ENCODE measurements around the gene SLC19A1. TPM values are rescaled to one million over a fixed set of nuclear protein-coding genes. Genes with fewer than 3 reads are reported as not detected.
A peak's percentile ranks its signal among the peaks of the same experiment; 100 is the strongest.

Gene SLC19A1
- total RNA-seq, 1 donor from 2014 or later, result 36.8 TPM

- H3K27ac Mint-ChIP-seq, result peak overlapping the region; percentile 76
Observed at GRCh38 chr21:45454060-45454925, 87.9 kb downstream of the SLC19A1 start.

GRCh38 chr21:45453308-45453950, 88.8 kb downstream of the SLC19A1 start:
- no peak for DNase-seq (ENCODE audit: low spot score in 2 of 2, unreplicated experiment in 2 of 2)
- Mint-ChIP-seq H3K4me1 (peaks cover 51% of the 10 kb centered on the region), H3K9me3 (no peaks in the 10 kb centered on the region), H3K27ac (peak overlapping the region; percentile 76), H3K4me3 (no peak overlapping the region), H3K27me3 (ENCODE audit: low read depth) (no peaks in the 10 kb centered on the region), H3K36me3 (peaks cover under 1% of the 10 kb centered on the region)
- no peak for TF ChIP-seq CTCF (IDR thresholded peaks at IDR 0.05; ENCODE audit: unreplicated experiment)

More at GRCh38 chr21:45454060-45454925, 87.9 kb downstream of the SLC19A1 start:
- TF ChIP-seq CTCF (IDR thresholded peaks at IDR 0.05; ENCODE audit: unreplicated experiment), result no peak
- H3K4me3 Mint-ChIP-seq, result no peak overlapping the region
- peaks cover 42% of the 10 kb centered on the region for H3K4me1 Mint-ChIP-seq
- H3K9me3 Mint-ChIP-seq, result no peaks in the 10 kb centered on the region
- DNase-seq (ENCODE audit: low spot score in 2 of 2, unreplicated experiment in 2 of 2), result no peak
- no peaks in the 10 kb centered on the region for H3K36me3 Mint-ChIP-seq
- H3K27me3 Mint-ChIP-seq (ENCODE audit: low read depth), result no peaks in the 10 kb centered on the region

- Mint-ChIP-seq H3K4me3 (no peak overlapping the region), H3K9me3 (peaks cover 3% of the 10 kb centered on the region), H3K36me3 (peaks cover 4% of the 10 kb centered on the region), H3K27me3 (ENCODE audit: low read depth) (no peaks in the 10 kb centered on the region), H3K4me1 (peaks cover 55% of the 10 kb centered on the region), H3K27ac (peak overlapping the region; percentile 5)
- DNase-seq (ENCODE audit: low spot score in 2 of 2, unreplicated experiment in 2 of 2), result no peak
- no peak for TF ChIP-seq CTCF (IDR thresholded peaks at IDR 0.05; ENCODE audit: unreplicated experiment)
Observed at GRCh38 chr21:45452696-45453307, 89.4 kb downstream of the SLC19A1 start.

GRCh38 chr21:45451771-45452182, 90.5 kb downstream of the SLC19A1 start:
- H3K9me3 Mint-ChIP-seq, result peaks cover 10% of the 10 kb centered on the region
- H3K36me3 Mint-ChIP-seq, result peaks cover 10% of the 10 kb centered on the region
- no peak for TF ChIP-seq CTCF (IDR thresholded peaks at IDR 0.05; ENCODE audit: unreplicated experiment)
- no peaks in the 10 kb centered on the region for H3K27me3 Mint-ChIP-seq (ENCODE audit: low read depth)
- no peak for DNase-seq (ENCODE audit: low spot score in 2 of 2, unreplicated experiment in 2 of 2)
- H3K4me3 Mint-ChIP-seq, result no peak overlapping the region
- peaks cover 55% of the 10 kb centered on the region for H3K4me1 Mint-ChIP-seq
- H3K27ac Mint-ChIP-seq, result peak overlapping the region; percentile 67

- no peak for TF ChIP-seq CTCF (IDR thresholded peaks at IDR 0.05; ENCODE audit: unreplicated experiment)
- H3K36me3 Mint-ChIP-seq, result peaks cover 12% of the 10 kb centered on the region
- peaks cover 55% of the 10 kb centered on the region for H3K4me1 Mint-ChIP-seq
- peaks cover 13% of the 10 kb centered on the region for H3K9me3 Mint-ChIP-seq
- no peak for DNase-seq (ENCODE audit: low spot score in 2 of 2, unreplicated experiment in 2 of 2)
- H3K4me3 Mint-ChIP-seq, result no peak overlapping the region
- H3K27me3 Mint-ChIP-seq (ENCODE audit: low read depth), result no peaks in the 10 kb centered on the region
- peak overlapping the region; percentile 64 for H3K27ac Mint-ChIP-seq
Observed at GRCh38 chr21:45451091-45451740, 91.0 kb downstream of the SLC19A1 start.
